GM12878 (cell line): ENCODE data around the gene C16orf92.

Experiments
- CTCF ChIP-seq, 3 experiments: IDR thresholded peaks in 2 of 3; conservative IDR thresholded peaks in 1 of 3; 2 replicates each; pipeline ENCODE4 v1.5.1; 2011; ENCODE audit warnings: low read depth in 3 of 3, low read length in 3 of 3, mild to moderate bottlenecking in 3 of 3, control low read depth in 2 of 3, moderate library complexity in 2 of 3, inconsistent platforms in 1 of 3, mixed read lengths in 1 of 3; ENCODE audit not compliant: control insufficient read depth in 2 of 3, insufficient read depth in 1 of 3; ENCODE audit errors: extremely low read depth in 1 of 3
- EZH2 ChIP-seq: IDR thresholded peaks from 2 replicates; pipeline ENCODE4 v1.6.1; 2012; ENCODE audit warnings: low read depth, mild to moderate bottlenecking, control low read depth, inconsistent platforms, low read length, borderline replicate concordance; ENCODE audit not compliant: control insufficient read depth
- POLR2AphosphoS2 ChIP-seq: IDR thresholded peaks from 2 replicates; pipeline ENCODE4 v1.6.1; 2011; ENCODE audit warnings: low read depth, mild to moderate bottlenecking, low read length, improper control_type of control experiment, moderate library complexity
- POLR2AphosphoS5 ChIP-seq: IDR thresholded peaks from 2 replicates; pipeline ENCODE4 v1.6.1; 2011; ENCODE audit warnings: mild to moderate bottlenecking, low read length, inconsistent platforms
- USF2 ChIP-seq: IDR thresholded peaks from 2 replicates; pipeline ENCODE4 v1.6.1; 2011; ENCODE audit warnings: low read depth, low read length, improper control_type of control experiment, borderline replicate concordance
- YBX1 ChIP-seq: fragments of 450-650 bp; IDR thresholded peaks from 2 replicates; pipeline ENCODE4 v1.6.1; 2016; ENCODE audit warnings: antibody characterized with exemption

GRCh38 chr16:30009085-30009862, 13.7 kb upstream of the C16orf92 start:
- TF ChIP-seq EZH2 (no peak), POLR2AphosphoS5 (no peak), POLR2AphosphoS2 (no peak), CTCF (IDR thresholded peaks at IDR 0.05 in 2 of 3, conservative IDR thresholded peaks at IDR 0.05 in 1 of 3; ENCODE audit: control insufficient read depth in 2 of 3, extremely low read depth in 1 of 3, insufficient read depth in 1 of 3, low read depth in 3 of 3, low read length in 3 of 3) (no peak), USF2 (no peak), YBX1 (no peak)
